Subcutaneous abdominal adipose tissue (tissue), 5 donors: Measurements from ENCODE around the gene CMSS1.

Source experiments
- H3K27ac ChIP-seq: one replicate; pipeline ENCODE4 v1.7.0; 2013; ENCODE audit warnings: low read depth, mild to moderate bottlenecking, inconsistent platforms, low read length, moderate library complexity
- H3K27me3 ChIP-seq, 5 donors: one replicate each; pipeline ENCODE4 v1.7.0; 2013; ENCODE audit warnings: low read length in 5 of 5, inconsistent platforms in 1 of 5; ENCODE audit not compliant: control insufficient read depth in 5 of 5, insufficient read depth in 4 of 5
- H3K36me3 ChIP-seq, 5 donors: one replicate each; pipeline ENCODE4 v1.7.0; 2013; ENCODE audit warnings: low read length in 5 of 5; ENCODE audit not compliant: control insufficient read depth in 5 of 5, insufficient read depth in 5 of 5
- H3K4me1 ChIP-seq, 5 donors: one replicate each; pipeline ENCODE4 v1.7.0; 2013; ENCODE audit warnings: low read length in 5 of 5, mild to moderate bottlenecking in 3 of 5, moderate library complexity in 1 of 5; ENCODE audit not compliant: control insufficient read depth in 5 of 5, insufficient read depth in 5 of 5
- H3K4me3 ChIP-seq, 5 donors: one replicate each; pipeline ENCODE4 v1.7.0; 2013; ENCODE audit warnings: low read length in 5 of 5, low read depth in 1 of 5
- H3K9ac ChIP-seq, 5 donors: one replicate each; pipeline ENCODE4 v1.7.0; 2013; ENCODE audit warnings: low read length in 5 of 5, mild to moderate bottlenecking in 4 of 5, moderate library complexity in 3 of 5
- H3K9me3 ChIP-seq, 5 donors: one replicate each; pipeline ENCODE4 v1.7.0; 2013; ENCODE audit warnings: low read length in 5 of 5; ENCODE audit not compliant: control insufficient read depth in 5 of 5
- donor health status: healthy.
- donor health status: healthy.
- donor health status: healthy.
- donor health status: healthy.
- donor health status: healthy.

CMSS1 gene

DNA sequence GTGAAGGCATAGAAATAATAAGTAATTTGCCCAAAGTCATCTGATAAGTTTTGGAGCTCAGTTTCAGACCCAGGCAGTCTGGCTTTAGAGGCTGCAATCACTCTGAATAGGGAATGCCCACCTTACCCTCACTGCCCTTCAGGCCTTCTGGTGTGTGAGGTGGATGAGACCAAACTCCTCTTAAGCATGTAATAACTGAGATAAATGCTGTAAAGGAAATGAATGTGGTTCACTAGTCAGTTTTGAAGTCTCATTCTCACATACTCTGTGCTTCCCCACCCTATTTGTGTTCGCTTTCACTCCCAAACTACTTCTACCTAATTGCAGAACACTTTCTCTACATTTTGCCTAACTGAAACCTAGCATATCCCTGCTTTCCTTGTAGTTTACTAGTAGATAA is 152.5 kb downstream of the CMSS1 start:
- H3K4me1 ChIP-seq = peaks cover 0 to 10% (median 9%) of the 10 kb centered on the region in 5 donors
- H3K27ac ChIP-seq = no peak overlapping the region
- no peaks in the 10 kb centered on the region for H3K36me3 ChIP-seq
- no peaks in the 10 kb centered on the region for H3K27me3 ChIP-seq
- H3K9ac ChIP-seq = no peak overlapping the region
- H3K4me3 ChIP-seq = no peak overlapping the region
- H3K9me3 ChIP-seq = no peaks in the 10 kb centered on the region

DNA sequence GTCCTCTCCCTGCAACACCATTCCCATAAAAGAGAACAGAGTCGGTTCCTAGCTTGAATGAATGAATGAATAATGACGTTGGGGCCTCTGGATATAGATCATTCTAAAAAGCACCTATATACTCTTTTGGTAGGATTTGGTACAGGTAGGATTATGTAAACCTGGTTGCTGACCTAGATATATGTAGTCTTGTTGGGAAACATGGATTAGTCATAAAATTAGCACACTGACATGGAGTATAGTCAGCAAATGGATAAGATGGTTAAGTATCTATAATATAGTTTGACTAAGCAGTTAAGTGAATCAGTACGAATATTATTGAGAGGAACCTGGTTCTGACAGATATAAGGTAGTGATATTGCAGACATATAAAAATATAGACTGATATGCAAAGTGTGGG is 154.1 kb downstream of the CMSS1 start:
- Histone ChIP-seq H3K9me3 (no peaks in the 10 kb centered on the region), H3K4me3 (no peak overlapping the region), H3K27me3 (no peaks in the 10 kb centered on the region), H3K9ac (no peak overlapping the region), H3K27ac (no peak overlapping the region), H3K36me3 (no peaks in the 10 kb centered on the region), H3K4me1 (peaks cover 0 to 8% (median 7%) of the 10 kb centered on the region in 5 donors)

DNA sequence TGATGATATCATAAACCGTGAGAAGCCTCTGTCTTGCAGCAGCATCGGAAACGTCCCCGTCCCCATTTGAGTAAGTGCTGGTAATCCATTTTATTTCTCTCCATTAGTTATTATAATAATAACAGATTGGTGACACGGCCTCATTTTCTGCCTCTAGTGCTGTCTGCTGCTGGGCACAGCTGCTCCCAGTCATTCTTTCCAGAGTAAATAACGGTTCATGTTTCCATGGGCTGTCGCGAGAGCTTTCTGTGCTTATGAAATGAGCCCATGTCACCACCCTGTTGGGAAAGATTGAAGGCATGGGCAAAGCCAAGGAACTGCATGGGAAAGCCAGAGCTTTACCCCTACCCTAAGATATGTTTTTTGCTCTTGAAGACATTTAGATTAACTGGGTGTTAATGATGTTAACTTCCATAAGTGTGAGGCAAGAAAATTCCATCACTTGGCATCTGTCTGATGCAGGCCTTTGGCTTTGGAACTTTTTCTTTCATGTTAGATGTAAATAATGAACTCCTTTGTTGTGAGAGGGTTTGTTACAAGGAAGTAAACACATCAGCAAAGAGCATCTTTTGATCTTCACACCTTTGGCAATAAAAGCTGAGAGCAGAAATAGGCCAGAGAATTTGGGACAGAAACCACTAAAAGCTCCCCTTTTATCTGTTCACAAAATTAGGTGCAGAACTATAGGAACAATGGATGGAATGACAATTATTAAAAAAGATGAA is 154.9 kb downstream of the CMSS1 start:
- Histone ChIP-seq H3K4me3 (no peak overlapping the region), H3K27me3 (no peaks in the 10 kb centered on the region), H3K9ac (no peak overlapping the region), H3K27ac (no peak overlapping the region), H3K4me1 (peaks cover 0 to 2% (median 0%) of the 10 kb centered on the region in 5 donors), H3K9me3 (no peaks in the 10 kb centered on the region), H3K36me3 (no peaks in the 10 kb centered on the region)

DNA sequence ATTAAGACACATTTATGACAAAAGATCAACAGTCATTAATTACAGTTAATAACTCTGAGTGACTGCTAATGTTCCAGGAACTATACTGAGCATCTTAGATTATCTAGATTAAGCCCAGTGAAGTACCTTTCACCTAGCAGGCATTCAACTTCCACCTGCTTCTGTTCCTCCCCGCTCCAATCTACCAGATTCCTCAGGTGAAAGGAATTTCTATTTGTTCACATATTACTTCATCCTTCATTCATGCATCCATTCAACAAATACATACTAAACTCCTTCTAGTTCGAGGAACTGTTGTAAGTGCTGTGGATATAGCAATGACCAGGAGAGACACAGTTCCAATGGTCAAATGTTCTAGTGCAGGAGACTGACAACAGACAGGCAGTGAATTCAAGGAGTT is 157.3 kb downstream of the CMSS1 start:
- Histone ChIP-seq H3K27ac (no peak overlapping the region), H3K27me3 (no peaks in the 10 kb centered on the region), H3K4me3 (no peak overlapping the region), H3K4me1 (no peaks in the 10 kb centered on the region), H3K9me3 (no peaks in the 10 kb centered on the region), H3K36me3 (no peaks in the 10 kb centered on the region), H3K9ac (no peak overlapping the region)

DNA sequence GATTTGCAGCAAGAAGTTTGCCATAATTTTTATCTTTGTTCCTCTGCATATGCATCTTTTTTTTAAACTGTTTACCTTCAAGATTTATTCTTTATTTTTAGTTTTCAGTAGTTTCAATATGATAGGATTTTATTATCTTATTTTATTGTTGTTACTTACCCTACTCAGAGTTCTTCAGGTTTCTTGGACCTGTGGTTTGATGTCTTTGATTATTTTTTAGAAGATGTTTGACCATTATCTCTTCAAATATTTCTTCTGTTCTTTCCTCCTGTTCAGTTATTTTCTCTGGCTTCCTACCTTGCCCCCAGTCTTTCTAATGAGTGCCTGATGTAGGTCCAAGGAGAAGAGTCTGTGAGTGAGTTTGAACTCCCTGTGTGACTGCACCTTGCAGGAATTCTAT is 158.9 kb downstream of the CMSS1 start:
- H3K27me3 ChIP-seq = no peaks in the 10 kb centered on the region
- H3K4me1 ChIP-seq = no peaks in the 10 kb centered on the region
- H3K4me3 ChIP-seq = no peak overlapping the region
- H3K27ac ChIP-seq = no peak overlapping the region
- H3K9ac ChIP-seq = no peak overlapping the region
- H3K9me3 ChIP-seq = no peaks in the 10 kb centered on the region
- H3K36me3 ChIP-seq = no peaks in the 10 kb centered on the region

DNA sequence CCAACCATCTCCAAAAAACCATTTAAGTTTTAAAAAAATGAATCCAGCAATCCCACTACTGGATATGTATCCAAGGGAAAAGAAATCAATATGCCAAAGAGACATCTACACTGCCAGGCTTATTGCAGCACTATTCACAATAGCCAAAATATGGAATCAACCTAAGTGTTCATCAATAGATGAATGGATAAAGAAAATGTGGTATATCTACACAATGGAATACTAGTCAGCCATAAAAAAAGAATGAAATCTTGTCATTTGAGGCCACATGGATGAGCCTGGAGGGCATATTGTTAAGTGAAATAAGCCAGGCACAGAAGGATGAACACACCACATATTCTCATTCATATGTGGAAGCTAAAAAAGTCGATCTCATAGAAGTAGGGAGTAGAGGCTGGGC is 160.6 kb downstream of the CMSS1 start:
- H3K4me1 ChIP-seq = no peaks in the 10 kb centered on the region
- H3K36me3 ChIP-seq = no peaks in the 10 kb centered on the region
- H3K27me3 ChIP-seq = no peaks in the 10 kb centered on the region
- no peak overlapping the region for H3K9ac ChIP-seq
- H3K27ac ChIP-seq = no peak overlapping the region
- no peaks in the 10 kb centered on the region for H3K9me3 ChIP-seq
- no peak overlapping the region for H3K4me3 ChIP-seq

DNA sequence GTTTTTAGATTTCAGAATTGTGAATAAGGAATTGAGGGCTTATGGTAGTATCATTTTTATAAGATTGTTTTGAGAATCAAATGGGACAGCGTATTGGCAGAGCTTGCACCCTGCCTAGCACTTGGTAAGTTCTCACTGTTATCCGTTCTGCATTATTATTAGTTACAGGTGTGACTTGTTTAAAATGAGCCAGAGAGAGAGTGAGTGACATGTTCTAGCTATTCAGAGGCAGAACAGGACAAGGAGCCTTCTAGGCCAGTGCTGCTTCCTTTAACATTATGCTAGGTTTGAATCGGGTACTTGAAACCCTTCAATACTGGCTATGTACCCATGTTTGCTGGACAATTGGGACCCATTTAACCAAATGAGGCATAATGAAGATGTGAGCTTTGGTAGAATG is 162.9 kb downstream of the CMSS1 start:
- Histone ChIP-seq H3K4me1 (no peaks in the 10 kb centered on the region), H3K9ac (no peak overlapping the region), H3K27ac (no peak overlapping the region), H3K27me3 (no peaks in the 10 kb centered on the region), H3K36me3 (no peaks in the 10 kb centered on the region), H3K9me3 (no peaks in the 10 kb centered on the region), H3K4me3 (no peak overlapping the region)

DNA sequence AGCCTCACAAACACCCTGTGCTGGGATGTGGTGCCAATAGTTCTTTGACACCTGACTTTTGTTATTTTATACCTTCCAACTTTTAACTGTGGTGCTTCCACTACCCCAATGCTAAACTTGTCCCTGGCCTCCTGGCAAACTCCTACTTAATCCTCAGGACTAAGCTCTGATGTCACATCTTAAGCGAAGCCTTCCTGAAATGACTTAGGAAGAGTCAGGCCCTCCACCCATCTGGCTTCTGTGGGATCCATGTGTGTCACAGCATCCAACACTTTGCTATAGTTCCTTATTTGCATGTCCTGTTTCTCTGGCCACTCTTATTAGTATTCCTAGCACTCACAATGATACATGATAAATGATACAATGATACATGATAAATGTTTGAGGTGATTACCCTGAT is 163.5 kb downstream of the CMSS1 start:
- no peaks in the 10 kb centered on the region for H3K36me3 ChIP-seq
- H3K27ac ChIP-seq = no peak overlapping the region
- no peaks in the 10 kb centered on the region for H3K4me1 ChIP-seq
- H3K4me3 ChIP-seq = no peak overlapping the region
- no peak overlapping the region for H3K9ac ChIP-seq
- H3K9me3 ChIP-seq = no peaks in the 10 kb centered on the region
- H3K27me3 ChIP-seq = no peaks in the 10 kb centered on the region

DNA sequence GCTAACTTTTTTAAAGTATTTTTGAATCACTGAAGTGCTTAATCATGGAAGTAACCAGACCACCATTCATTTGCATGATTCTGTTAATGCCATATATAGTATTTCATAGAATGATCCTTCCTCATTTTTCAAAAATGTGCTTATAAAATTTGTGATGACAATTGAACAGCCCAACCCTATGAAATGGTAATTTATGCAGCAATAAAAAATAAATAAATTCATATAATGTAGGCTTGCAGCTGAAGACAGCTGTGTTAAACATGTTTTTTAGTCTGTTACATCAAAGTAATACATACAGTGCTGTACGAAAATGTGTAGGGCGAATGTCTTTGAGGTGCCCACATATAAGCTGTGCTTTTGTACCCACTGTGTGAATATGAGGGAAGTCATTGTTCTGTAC is 165.0 kb downstream of the CMSS1 start:
- H3K4me3 ChIP-seq = no peak overlapping the region
- no peaks in the 10 kb centered on the region for H3K4me1 ChIP-seq
- H3K27me3 ChIP-seq = no peaks in the 10 kb centered on the region
- H3K36me3 ChIP-seq = no peaks in the 10 kb centered on the region
- no peak overlapping the region for H3K9ac ChIP-seq
- H3K9me3 ChIP-seq = no peaks in the 10 kb centered on the region
- no peak overlapping the region for H3K27ac ChIP-seq

DNA sequence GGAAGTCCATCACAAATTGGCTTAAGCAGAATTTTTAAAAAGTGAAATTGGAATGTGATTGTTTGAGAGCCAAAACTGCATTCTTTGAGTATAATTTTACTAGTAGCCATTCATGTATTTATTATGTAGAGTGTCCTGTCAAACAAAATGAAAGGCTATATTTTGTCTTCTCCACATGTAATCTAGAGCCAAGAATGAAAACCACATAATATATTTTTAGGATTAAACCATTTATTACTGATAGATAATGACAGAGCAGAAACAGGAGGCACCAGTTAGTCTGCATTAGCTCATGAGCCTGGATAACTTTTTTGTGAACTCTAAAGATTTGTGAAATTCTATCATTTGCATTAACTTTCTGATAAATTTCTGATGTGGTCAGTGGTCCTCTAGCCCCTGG is 166.5 kb downstream of the CMSS1 start:
- Histone ChIP-seq H3K4me1 (no peaks in the 10 kb centered on the region), H3K9ac (no peak overlapping the region), H3K27ac (no peak overlapping the region)

DNA sequence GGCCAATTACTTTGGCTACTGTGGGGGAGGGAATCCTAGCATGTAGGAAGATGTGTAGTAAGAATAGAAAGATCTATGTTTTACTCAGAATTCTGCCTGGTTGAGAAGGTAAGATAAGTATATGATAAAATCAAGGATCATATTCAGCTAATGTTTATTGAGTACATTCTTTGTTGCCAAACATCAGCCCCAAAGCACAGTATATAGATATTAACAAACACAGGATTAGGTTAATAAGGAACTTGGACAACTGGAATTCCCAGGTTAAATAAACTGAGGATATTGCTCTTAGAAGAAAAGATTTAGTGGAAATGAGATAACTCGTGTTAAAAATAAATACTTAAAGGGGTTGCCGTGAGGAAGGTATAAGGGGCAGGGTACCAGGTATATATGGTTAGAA is 167.0 kb downstream of the CMSS1 start:
- H3K9ac ChIP-seq = no peak overlapping the region
- no peak overlapping the region for H3K27ac ChIP-seq

More for the DNA sequence above, 166.5 kb downstream of the CMSS1 start:
- Histone ChIP-seq H3K9me3 (no peaks in the 10 kb centered on the region), H3K27me3 (no peaks in the 10 kb centered on the region), H3K4me3 (no peak overlapping the region), H3K36me3 (no peaks in the 10 kb centered on the region)

More for the DNA sequence above, 167.0 kb downstream of the CMSS1 start:
- H3K27me3 ChIP-seq = no peaks in the 10 kb centered on the region
- no peaks in the 10 kb centered on the region for H3K36me3 ChIP-seq
- H3K4me1 ChIP-seq = no peaks in the 10 kb centered on the region
- H3K9me3 ChIP-seq = no peaks in the 10 kb centered on the region
- H3K4me3 ChIP-seq = no peak overlapping the region
